Activated CD4-positive, CD25-positive, alpha-beta regulatory T cell treated with anti-CD3 and anti-CD28 coated beads, Interleukin-2, amount 50 U/mL, for 24 hours (primary cell): Measurements from ENCODE around the gene TBX2.
"Not testable (repeated sequence)": the region's sequence is repeated elsewhere in the genome, so short reads cannot be mapped to it uniquely, and the experiment has no call there.

Experiments used
- ATAC-seq, 2 donors: fragments of 150-1000 bp; cut with Tn5 transposase; one replicate each; pipeline ENCODE4 v1.10.0; 2021; ENCODE audit warnings: mild to moderate bottlenecking in 1 of 2, moderate library complexity in 1 of 2

Gene TBX2

DNA sequence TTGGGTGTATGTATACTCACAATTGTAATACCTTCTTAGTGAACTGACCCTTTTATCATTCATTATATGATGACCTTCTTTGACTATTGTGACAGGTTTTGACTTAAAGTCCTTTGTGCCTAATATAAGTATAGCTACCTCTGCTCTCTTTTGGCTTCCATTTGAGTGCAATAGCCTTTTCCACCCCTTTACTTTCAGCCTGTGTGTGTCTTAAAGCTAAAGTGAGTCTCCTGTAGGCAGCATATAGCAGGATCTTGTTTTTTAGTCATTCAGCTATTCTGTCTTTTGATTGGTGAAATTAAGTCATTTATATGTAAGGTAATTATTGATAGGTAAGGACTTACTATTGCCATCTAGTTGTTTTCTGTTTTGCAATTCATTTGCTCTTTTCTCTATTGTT lies 36.6 kb downstream of the TBX2 start:
- ATAC-seq, result no peak

DNA sequence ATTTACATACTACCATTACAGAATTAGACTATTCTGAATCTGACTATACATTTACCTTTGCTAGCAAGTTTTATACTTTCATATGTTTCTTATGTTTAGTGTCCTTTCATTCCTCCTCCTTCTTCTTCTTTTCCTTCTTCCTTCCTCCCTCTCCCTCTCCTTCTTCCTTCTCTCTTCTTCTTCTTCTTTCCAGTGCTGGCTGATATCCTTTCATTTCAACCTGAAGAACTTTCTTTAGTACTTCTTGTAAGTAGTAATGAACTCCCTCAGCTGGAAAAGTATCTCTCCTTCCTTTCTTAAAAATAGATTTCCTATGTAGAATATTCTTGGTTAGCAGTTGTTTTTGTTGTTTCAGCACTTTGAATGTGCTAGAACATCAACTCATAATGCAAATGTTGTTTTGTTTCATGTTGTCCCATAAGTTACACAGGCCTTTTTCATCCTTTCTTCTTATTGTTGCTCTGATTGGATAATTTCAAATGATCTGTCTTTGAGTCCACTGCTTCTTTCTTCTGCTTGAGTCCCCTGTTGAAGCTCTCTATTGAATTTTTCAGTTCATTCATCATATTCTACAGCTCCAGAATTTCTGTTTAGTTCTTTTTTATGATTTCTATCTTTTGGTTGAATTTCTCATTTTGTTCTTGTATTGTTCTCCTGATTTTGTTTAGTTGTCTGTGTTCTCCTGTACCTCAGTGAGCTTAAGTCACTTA lies 37.5 kb downstream of the TBX2 start:
- ATAC-seq, result no peak

DNA sequence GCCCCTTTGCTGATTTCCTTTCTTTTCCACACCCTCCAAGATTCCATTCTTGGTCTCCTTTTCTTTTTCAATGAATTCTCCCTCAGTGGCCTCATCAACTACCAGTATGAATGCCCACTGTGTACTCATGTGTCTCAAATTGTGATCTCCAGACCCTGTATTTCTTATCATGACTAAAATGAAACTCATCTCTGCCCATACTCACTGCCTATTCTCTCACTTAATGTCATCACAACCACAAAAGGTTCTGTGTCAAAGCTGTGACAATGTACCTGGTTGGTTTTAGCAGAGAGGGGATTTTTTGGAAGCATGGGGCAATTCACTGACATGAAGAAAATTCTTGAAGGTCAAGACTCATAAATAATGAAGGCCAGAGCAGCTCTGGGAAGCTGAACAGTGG lies 41.1 kb downstream of the TBX2 start:
- ATAC-seq, result peak; percentile 63 to 68

DNA sequence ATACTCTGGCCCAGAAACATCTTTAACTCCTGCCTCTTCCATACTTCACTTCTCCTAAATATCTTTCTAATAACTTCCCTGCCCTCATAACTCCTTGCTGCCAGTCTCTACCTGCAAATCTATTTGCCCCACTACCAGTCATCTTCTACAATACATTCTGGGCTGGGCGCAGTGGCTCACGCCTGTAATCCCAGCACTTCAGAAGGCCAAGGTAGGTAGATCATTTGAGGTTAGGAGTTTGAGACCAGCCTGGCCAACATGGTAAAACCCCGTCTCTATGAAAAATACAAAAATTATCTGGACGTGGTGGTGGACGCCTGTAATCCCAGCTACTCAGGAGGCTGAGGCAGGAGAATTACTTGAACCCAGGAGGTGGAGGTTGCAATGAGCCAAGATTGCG lies 41.9 kb downstream of the TBX2 start:
- not testable (repeated sequence) for ATAC-seq

DNA sequence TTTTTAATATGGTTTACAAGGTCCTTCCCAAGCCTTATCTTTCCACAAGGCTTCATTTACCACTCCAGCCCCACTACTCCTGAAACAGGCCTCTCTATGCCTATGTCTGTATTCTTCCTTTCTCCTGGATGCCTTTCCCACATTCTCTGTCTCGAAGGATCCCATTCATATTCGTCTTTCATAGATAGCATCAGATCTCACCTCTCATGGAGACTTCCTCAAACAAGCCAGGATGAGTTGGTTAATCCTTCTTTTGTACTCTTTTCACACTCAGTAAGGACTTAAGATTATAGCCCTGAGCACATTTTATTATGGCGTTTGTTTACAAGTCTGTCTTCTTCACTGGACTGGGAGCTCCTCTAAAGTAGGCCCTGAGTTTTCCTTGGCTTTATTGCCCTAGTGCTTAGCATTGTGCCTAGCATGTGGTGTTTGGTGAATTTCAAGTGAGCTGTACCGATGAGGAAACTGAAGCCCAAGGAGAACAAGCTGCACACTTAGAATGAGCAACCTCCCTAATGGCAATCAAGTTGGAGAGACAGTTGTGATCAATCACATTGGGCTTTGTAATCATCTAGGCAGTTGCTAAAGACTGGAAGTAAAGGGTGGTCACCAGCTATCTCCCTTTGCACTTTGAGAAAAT lies 42.6 kb downstream of the TBX2 start:
- no peak for ATAC-seq

DNA sequence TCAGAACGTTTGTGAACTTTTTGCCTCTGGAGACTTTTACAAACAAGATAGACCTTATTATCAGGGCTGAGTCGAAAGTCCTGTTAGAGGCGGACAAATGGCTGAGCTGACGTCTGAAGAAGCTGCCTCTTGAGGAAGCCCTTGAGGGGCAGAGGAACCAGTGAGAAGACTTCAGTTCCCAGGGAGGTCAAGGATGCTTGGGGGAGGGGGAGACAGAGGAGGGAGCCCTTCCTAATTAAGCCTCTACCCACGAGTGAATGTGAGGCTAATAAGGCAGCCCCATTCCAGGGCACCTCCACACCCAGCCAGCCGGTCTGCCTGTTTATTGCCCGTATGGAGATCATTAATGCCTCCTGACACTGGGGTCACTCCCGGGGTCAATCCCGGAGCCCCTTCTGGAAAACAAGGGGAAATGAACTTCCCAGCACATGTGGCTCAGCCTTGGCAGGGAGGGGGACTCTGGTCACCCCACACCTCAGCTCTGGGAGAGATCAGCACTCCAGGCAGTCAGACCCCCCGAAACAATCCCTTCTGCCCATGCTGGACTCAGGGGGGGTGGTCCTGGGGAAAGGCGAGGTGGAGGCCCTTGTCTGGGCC lies 43.3 kb downstream of the TBX2 start:
- no peak for ATAC-seq

DNA sequence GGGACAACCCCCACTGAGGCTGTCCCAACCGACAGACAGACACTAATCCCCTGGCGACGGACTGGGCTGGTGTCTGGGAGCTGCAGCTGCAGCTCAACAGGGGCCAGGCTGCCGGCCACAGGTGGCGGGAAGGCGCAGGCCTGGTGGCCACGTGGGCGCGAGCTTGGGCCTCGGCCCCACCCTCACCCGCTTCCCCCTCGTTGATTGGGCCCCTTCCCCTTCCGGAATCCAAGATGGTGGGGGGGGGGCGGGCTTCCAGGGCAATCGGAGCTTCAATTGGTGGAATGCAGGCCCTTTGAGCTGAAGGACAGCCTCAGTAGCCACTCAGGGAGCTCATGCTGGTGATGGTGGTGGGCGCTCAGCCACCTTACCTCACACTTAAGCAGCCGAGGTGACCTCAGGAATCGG lies 43.8 kb downstream of the TBX2 start:
- no peak for ATAC-seq

DNA sequence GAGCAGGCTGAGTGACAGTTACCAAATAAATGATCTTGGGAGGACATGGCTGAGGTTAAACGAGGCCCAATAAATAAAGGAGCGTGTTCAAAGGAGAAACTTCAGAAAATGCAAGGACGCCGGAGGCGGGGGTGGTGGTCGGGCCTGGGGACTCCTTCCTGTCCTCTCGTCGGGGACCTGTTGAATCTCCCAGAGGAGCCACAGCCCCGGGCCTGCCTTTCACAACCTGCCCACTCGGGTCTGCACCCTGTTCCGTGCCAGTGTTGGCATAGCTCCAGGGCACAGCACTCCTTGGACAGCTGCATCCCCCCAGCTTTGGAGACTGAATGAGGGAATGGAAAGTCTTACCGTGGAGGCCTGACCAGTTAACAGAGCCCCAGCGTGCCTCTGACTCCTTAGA lies 44.4 kb downstream of the TBX2 start:
- no peak for ATAC-seq

DNA sequence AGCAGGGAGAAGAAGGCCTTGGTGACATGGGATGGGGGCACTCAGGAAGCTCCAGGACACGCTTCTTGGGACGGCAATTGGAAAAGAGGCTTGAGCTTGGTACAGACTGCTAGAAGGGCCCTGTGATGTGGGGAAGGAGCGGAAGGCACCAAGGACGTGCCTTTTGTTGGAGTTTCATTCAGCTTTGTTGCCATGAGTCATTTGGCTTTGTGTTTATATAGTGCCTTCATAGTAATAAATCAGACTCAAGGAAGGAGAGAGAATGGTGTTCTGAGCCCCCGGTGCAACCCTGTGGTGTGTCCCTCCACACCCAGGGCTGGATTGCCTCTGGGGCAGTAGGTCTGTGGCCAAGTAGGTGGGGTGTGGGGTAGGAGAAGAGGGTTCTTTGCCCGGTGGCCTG lies 45.2 kb downstream of the TBX2 start:
- ATAC-seq, result no peak

DNA sequence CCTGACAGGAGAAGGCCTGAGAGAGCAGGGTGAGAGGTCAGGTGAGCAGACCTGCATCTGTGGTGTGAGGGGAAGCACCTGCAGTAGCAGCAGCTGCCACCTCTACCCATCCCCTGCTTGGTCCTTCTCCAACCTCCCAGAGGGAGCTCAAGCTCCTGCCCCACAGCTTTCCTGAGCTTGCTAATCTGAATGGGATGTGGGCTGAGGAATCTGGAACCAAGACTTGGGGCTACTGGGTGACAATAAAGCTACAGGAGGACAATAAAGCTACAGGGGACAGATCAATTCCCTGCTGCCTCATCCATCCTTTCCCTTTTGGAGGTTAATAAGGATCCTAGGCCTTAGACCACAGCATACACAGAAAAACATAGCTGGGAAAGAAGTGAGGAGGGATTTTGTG lies 47.7 kb downstream of the TBX2 start:
- no peak for ATAC-seq

DNA sequence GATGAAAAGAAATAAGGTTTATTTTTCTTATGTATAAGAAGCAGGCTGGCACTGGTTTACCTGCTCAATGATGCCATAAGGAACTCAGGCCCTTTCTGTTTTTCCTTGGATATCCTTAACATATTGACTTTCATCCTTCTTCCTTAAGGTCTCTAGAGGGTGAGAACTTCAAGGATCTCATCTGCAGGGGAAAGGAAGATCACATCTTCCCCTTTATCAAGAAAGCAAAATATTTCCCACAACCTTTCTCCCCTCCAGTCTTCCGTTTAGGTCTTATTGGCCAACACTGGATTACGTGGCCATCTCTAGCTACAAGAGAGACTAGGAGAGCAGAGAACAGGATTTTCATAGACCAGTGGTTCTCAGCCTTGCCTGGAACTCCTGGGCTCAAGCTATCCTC lies 48.4 kb downstream of the TBX2 start:
- no peak for ATAC-seq

DNA sequence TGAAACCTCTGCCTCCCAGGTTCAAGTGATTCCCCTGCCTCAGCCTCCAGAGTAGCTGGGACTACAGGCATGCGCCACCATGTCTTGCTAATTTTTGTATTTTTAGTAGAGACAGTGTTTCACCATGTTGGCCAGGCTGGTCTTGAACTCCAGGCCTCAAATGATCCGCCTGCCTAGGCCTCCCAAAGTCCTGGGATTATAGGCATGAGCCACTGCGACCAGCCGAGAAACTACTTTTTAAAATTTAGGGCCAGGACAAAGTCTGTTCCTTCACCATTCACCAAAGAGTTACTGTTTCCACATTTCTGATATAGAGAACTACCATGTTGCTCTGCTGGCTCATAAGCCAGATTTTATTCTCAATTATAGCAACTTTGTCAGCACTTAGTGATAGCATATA lies 49.5 kb downstream of the TBX2 start:
- not testable (repeated sequence) for ATAC-seq

DNA sequence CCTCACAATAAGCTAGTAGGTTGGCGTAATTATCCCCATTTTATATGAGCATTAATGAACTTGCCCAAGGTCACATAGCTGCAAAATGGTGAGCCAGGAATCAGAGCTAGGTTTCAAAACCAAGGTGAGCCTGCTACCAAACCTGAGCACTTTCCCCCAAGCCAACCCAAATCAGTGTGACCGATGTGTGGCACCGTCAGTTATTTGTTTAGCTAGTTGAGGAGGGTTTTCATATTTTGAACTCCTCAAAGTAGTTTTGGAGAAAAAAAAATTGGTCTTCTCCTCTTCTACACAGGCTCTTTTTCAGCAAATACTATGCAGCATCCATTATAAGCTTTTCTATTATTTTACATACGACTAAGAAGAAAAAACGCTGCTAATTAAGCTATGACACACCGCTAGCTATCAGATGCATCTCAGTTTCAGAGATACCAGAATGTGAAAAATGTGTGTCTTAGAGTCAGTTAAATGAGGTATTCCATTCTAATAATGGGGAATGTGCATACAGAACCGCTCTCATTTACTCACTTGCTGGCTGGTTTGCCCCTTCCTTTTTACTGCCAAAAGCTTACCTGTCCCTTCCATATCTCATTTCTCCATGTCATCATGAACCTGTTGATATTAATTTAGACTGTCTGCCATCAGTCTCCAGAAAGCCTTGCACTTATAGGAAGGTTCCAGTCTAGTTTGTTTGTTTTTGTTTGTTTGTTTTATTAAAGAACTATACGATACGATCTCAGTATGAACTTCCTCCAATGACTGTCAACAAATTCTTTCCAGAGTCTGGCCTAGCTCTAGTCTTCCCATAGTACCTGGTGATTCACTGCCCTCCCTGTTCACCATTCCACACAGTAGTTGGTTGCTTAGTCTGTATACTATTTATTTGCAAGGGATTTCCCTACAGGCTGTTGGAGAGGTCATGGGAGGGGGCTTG lies 50.3 kb downstream of the TBX2 start:
- no peak for ATAC-seq

DNA sequence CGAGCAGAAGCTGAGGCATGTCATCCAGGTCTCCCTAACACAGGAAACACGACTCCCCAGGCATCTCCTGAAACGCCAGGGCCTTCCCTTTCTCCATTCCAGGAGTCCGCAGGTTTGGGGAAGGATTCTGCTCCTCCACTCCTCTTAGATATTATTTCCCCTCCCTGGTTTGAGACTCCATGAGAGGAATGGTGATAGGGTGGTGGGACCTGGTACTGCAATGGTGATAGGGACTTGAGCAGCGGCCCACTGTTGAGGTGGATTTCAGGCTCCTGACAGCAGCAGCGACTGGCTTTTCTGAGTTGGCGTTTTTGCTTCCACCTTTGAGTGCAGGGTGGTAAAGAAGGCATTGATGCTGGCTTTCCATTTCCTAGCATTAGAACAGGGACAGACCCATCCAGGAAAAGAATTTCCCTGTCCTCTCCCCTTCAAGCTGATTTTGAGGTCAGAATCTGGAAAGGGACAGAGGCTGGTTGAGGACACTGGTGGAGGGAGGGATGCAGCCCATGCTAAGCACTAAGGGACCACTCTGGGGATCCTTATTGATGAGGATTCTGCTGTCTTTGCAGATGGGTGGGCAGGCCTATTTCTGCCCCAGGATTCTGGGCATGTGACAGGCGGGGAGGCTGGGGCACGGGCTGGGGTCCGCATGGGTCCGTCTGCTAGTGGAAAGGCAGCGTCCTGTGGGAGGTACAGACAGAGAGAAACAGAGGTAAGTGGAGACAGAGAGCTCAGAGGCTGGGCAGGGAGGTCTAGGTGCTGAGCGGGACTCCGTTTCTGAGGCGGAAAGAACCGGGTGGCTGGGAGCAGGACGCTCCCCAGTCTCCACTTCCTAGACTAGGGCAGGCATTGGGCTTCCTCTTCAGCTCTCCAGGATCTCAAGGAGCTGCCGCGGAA lies 51.2 kb downstream of the TBX2 start:
- ATAC-seq, result no peak

DNA sequence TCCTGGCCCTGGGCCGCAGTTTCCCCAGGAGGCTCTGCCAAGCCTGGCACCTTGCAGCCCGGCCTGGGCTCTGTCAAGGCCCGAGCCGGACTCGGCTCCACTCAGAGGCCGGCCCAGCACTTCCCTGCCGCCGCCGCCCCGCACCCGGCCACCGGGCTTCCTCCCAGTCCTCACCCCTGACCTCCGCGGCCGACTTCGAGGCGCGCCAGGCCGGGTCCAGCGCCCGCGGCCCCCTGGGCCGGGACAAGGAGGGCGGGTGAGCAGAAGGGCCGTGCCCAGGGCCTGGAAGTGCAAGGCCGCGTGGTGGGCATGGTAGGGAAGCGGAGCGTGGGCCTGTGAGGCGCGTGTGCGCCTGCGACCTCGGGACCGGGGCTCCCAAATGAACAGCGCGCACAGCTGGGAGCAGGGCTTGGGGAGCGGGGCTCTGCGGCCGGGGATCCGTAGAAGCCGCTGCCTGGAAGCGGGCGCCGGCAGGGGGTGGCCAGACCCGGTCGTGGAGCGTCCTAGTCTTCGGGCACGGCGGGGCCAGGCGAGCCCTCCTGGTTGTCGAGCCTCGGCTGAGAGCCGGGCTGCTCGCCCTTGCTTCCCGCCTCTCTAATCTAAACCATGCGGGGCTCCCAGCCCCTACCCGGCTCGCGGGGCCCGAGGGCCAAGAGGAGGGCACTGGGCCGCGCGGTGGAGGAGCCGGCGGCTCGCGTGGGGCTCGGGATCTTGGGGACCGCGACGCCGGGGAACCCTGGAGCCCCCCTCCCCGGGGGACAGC lies 52.1 kb downstream of the TBX2 start:
- peak in 1 of 2 donors; percentile 27 for ATAC-seq

DNA sequence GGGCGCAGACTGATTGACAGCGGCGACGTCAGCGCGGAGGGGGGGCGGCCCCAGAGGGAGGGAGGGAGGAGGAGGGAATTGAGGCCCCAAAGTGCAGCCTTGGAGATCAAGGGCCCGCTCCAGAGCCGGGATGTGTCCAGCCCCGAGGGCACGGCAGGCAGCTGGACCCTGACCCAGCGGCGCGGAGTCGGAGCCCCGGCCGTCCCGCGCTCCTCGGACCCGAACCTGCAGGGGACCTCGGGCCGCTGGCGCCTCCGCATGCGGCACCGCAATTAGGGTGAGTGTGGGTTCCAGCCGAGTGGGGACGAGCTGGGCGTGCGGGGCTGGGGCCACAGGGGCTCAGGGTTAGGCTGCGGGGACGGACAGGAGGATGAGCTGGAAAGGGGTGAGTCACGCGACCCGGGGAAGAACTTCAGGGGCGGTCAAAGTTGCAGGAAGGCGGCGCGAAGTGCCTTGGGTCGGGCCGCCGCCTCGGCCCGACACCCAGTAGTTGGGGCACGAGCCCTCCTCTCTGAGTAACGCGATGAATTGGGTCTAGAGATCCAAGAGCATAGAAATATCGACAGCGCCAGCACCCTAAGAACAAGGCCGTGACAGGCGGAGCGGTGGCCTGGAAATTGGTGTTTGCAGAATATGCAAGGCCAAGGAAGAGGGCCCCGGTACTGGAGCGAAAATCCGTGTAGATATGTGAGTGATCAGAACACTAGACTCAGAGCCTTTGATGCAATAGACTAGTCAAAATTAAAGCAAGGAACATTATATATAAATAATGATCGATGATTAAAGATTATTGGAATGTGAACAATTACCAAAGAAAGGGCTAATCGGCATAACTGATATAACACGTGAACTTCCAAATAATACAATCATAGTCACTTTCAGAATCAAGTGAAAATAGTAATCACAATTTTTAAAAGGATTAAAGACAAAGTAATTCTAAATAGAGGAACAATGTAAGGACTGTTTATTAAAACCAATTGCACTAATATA lies 53.0 kb downstream of the TBX2 start, which contains the start of gene TBX4:
TBX4 (plus strand) TSS at position 122 of the 990 bp plus-strand sequence. CDS start 4,069 bp downstream, outside the sequence.
- no peak for ATAC-seq

DNA sequence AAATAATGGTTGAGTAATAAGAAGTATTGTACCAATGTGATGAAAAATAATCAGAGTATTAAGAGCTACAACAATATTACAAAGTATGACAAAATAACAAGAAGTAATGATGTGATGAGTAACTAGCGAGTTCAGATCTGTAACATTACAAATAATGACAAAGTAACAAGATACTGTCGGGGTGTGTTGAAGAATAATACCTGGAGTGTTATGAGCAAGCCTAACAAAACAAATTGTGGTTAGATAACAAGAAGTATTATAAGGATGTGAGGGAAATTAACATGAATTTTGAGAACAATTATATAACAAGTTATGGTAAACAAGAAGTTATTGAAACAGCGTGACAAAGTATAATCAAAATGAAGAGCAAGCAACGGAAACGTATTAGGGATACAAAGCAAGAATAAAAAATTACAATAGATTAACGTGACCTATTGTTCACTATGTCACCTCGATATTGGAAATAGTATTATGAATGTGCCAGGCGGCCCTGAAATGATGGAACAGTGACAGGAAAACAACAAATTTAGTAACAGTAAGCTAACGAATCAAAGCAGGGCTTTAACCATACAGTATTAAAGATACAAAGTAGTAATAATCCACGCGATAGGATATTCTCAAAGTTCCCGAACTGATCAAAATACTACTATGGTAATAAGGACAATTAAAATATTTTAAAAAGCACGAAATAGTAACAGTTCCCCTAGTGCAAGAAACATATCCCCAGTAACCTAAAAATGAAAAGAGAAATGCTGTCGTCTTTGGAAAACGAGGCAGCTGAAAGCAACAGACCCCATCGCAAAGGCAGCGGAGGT lies 54.1 kb downstream of the TBX2 start:
- ATAC-seq, result no peak

DNA sequence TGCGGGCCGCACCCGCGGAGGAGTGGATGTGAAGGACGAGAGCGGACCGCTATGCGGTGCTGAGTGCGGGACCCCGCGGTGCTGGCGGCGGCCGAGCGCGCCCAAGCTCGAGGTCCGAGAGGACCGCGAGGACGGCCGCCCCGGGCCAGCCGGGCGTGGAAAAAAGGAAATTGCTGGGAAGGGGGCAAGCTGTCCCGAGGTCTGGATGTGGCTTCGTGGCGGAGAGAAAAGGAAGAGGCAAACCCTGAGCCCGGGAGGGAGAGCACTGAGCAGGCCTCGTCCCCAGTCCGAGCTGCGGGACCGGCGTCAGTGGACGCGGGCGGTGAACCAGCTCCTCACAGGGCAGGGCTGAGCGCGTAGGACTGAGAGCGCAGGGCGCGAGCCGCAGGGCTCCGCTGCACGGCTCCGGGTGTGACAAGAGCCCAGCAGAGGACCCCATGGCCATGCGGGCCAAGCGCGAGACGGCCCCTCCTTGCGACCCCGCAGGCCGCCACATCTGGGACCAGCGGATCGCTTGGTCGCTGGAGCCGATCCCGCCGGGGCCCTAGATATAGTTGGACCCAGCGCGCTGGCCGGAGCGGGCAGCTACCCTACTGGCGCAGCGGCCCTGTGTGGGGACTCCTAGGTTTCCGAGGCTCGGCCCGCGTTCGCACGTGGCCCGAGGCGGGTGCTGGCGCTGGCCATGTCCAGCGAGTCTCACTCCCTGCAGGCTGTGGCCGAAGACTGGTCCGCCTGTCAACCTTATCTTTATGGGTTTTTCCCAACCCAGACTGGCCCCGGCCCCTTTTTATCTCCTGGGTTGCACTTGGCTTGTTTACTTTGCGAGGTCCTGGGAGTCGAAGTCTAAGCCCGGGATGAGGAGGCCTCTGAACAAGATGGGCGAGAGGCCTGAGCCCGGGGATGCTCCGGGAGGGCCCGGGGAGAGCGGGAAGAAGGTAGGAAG lies 55.0 kb downstream of the TBX2 start:
- no peak for ATAC-seq
